Measurements from ENCODE around the gene CORO7.

DNA sequence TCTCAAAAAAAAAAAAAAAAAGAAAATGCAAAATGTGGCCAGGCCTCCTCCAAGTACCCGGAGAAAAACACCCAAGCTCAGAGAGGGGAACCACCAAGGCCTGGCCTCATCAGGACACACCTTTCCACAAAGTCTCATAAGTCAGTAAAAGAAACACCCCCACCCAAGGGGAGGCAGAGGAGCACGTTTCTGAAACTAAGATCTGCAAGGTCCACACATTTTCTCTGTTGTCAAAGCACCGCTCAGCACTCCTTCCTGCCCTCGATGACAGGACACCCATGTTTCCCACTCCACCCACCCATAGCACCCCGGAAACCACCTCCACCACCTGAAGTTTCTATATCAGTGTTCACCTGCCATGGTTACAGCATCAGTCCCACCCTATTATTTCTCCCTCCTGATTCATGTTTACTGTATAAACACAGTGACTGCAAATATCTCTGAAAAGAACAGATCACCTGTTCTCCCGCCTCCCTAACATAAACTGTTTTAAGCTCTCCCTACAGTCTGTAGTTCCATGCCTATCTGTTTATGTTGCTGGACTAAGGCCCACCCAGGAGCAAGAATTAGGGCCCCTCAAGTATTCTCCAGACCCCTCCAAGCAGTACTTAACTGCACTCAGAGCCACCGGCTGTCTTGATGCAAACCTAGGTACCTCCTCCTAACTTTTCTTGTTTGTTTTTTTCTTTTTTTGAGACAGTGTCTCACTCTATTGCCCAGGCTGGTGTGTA is 2.0 kb downstream of the CORO7 start:
- no peak for TF ChIP-seq POLR2AphosphoS5 (IDR thresholded peaks at IDR 0.05; ENCODE audit: insufficient read depth in 1 of 2, low read depth in 1 of 2)
- TF ChIP-seq, protein P1, sequence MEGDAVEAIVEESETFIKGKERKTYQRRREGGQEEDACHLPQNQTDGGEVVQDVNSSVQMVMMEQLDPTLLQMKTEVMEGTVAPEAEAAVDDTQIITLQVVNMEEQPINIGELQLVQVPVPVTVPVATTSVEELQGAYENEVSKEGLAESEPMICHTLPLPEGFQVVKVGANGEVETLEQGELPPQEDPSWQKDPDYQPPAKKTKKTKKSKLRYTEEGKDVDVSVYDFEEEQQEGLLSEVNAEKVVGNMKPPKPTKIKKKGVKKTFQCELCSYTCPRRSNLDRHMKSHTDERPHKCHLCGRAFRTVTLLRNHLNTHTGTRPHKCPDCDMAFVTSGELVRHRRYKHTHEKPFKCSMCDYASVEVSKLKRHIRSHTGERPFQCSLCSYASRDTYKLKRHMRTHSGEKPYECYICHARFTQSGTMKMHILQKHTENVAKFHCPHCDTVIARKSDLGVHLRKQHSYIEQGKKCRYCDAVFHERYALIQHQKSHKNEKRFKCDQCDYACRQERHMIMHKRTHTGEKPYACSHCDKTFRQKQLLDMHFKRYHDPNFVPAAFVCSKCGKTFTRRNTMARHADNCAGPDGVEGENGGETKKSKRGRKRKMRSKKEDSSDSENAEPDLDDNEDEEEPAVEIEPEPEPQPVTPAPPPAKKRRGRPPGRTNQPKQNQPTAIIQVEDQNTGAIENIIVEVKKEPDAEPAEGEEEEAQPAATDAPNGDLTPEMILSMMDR (IDR thresholded peaks at IDR 0.05) = no peak

Measured in vagina (tissue), 2 donors.